ENCODE data around the gene CLTCL1.

The CLTCL1 gene

DNA sequence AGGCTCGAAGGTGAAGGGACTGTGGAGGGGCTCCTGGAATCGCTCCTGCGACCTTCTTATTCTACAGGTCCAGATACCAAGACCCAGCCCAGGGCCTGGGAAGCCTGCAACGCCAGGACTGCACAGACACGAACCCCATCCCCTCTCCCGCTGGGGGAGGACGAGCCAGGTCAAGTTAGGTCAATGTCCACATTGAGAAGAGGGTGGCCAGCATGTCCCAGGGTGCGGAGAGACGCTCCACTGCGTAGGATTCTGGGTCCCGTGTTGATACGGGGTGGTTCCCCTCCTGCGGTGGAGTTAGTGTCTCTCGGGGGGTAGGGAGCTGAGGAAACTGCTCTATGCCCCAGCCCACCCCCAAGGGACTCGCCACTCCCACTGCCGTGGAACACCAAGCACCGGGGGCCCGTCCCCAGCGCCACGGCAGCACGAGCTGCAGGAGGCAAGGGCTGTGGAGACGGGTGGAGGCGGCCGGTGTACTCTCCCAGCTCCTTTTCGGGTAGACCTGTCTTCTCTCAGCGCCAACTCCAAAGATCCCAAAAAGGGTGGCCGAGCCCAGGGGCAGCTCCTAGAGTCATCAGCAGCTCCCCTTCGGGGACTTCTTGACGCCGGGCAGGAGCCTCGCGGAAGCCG, 143.0 kb downstream of the CLTCL1 start:
- peaks cover 80% of the 10 kb centered on the region for H3K27me3 ChIP-seq (ENCODE audit: insufficient read depth, low read length)

DNA sequence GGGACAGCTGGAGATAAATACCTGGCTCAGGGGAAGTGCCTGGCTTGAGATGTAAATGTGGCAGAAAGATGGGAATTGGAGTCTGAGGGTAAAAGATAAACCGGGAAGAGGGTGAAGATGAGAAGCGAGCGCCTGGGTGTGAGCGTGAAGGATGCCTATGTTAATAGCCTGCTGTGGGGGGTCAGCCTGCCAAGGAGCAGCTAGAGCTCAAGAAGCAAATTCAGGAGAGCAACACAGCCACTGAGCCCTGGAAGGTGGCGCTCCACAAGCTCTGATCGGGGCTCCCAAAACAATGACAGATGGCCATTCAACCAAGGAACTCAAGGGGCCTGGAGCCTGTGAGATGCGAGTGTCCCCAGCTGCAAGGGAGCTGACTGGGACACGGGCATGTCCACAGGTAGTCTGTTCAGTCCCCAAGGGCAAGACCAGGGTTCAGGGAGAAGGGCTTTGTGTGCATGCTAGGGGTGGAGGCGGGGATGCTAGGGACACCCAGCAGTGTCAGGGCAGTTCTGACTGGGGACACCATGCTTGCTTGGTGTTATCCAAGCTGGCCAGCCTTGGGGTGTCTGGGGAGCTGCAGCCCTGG, 144.2 kb downstream of the CLTCL1 start:
- Histone ChIP-seq H3K9me3 (ENCODE audit: insufficient read depth, low read depth, low read length) (no peaks in the 10 kb centered on the region; the same call in 1 of the 2 replicates), H3K4me1 (ENCODE audit: insufficient read depth, low read length) (no peaks in the 10 kb centered on the region), H3K27ac (ENCODE audit: low read length) (no peak overlapping the region), H3K27me3 (ENCODE audit: insufficient read depth, low read length) (peaks cover 67% of the 10 kb centered on the region), H3K9ac (ENCODE audit: low read depth, low read length) (no peak overlapping the region), H3K4me3 (ENCODE audit: low read length) (no peak overlapping the region), H3K36me3 (ENCODE audit: insufficient read depth, low read depth, low read length) (peaks cover 4% of the 10 kb centered on the region)

More for the DNA sequence above, 143.0 kb downstream of the CLTCL1 start:
- no peaks in the 10 kb centered on the region for H3K36me3 ChIP-seq (ENCODE audit: insufficient read depth, low read depth, low read length)
- no peaks in the 10 kb centered on the region for H3K4me1 ChIP-seq (ENCODE audit: insufficient read depth, low read length)
- no peak overlapping the region for H3K27ac ChIP-seq (ENCODE audit: low read length)
- no peaks in the 10 kb centered on the region; the same call in 1 of the 2 replicates for H3K9me3 ChIP-seq (ENCODE audit: insufficient read depth, low read depth, low read length)
- peak overlapping the region; percentile 29; the same call in 1 of the 2 replicates for H3K4me3 ChIP-seq (ENCODE audit: low read length)
- H3K9ac ChIP-seq (ENCODE audit: low read depth, low read length) = no peak overlapping the region

DNA sequence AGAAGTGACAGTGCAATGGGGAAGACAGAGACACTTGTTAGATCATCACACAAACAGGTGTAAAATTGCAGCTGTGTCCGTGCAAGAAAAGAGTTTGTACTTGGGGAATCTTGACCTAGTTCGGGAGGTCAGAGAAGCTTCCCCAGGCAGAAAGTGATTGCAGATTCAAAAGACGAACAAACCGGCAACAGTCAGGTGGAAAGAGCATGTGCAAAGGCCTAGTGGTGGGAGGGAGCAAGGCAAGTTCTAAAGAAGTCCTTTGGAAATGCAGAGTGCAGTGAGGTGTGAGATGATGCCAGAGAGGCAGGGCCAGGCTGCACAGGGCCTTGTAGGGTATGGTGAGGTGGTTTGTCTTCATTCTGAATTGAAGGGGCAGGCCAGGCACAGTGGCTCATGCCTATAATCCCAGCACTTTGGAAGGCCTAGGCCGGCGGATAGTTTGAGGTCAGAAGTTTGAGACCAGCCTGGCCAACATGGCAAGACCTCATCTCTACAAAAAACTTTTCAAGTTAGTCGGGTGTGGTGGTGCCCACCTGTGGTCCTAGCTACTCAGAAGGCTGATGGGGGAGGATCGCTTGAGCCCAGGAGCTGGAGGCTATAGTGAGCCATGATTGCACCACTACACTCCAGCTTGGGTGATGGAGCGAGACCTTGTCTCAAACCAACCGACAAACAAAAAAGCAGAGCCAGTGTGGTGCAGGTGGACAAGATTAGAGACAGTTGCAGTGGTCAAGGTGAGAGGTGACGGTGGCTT, 145.1 kb downstream of the CLTCL1 start:
- Histone ChIP-seq H3K36me3 (ENCODE audit: insufficient read depth, low read depth, low read length) (peaks cover 13% of the 10 kb centered on the region), H3K27me3 (ENCODE audit: insufficient read depth, low read length) (peaks cover 58% of the 10 kb centered on the region)

DNA sequence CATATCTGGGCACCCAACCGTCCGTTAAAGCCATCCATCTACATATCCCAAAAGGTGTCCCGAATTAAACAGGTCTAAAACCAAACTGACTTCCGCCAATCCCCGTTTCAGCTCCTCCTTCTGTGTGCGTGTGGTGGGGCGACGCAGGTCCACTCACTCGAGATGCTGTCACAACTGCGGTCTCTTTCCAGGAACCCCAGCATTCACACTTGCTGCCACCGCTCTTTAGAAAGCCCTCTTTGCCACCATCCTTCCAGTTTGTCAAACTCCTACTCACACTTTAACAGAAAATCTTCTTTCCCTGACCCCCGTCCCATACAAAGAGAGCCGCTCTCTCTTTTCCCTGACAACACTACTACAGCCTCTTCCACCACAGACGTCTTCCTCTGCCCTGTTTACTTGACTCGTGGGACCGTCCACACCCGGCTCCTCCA, 147.5 kb downstream of the CLTCL1 start:
- Histone ChIP-seq H3K9ac (ENCODE audit: low read depth, low read length) (peak overlapping the region; percentile 79; the same call in 1 of the 2 replicates), H3K27me3 (ENCODE audit: insufficient read depth, low read length) (peaks cover 35% of the 10 kb centered on the region), H3K9me3 (ENCODE audit: insufficient read depth, low read depth, low read length) (no peaks in the 10 kb centered on the region), H3K4me3 (ENCODE audit: low read length) (peak overlapping the region; percentile 96), H3K36me3 (ENCODE audit: insufficient read depth, low read depth, low read length) (peaks cover 37% of the 10 kb centered on the region), H3K27ac (ENCODE audit: low read length) (no peak overlapping the region), H3K4me1 (ENCODE audit: insufficient read depth, low read length) (no peaks in the 10 kb centered on the region)

More for the DNA sequence above, 145.1 kb downstream of the CLTCL1 start:
- Histone ChIP-seq H3K27ac (ENCODE audit: low read length) (no peak overlapping the region), H3K9ac (ENCODE audit: low read depth, low read length) (no peak overlapping the region), H3K4me1 (ENCODE audit: insufficient read depth, low read length) (no peaks in the 10 kb centered on the region), H3K4me3 (ENCODE audit: low read length) (no peak overlapping the region), H3K9me3 (ENCODE audit: insufficient read depth, low read depth, low read length) (no peaks in the 10 kb centered on the region)

GRCh38 chr22:19143212-19143611, 148.3 kb downstream of the CLTCL1 start:
- Histone ChIP-seq H3K27ac (ENCODE audit: low read length) (no peak overlapping the region), H3K27me3 (ENCODE audit: insufficient read depth, low read length) (peaks cover 27% of the 10 kb centered on the region), H3K36me3 (ENCODE audit: insufficient read depth, low read depth, low read length) (peaks cover 45% of the 10 kb centered on the region), H3K4me1 (ENCODE audit: insufficient read depth, low read length) (no peaks in the 10 kb centered on the region), H3K9me3 (ENCODE audit: insufficient read depth, low read depth, low read length) (no peaks in the 10 kb centered on the region), H3K9ac (ENCODE audit: low read depth, low read length) (no peak overlapping the region), H3K4me3 (ENCODE audit: low read length) (no peak overlapping the region; the same call in 1 of the 2 replicates)

- Histone ChIP-seq H3K27me3 (ENCODE audit: insufficient read depth, low read length) (peaks cover 19% of the 10 kb centered on the region), H3K9ac (ENCODE audit: low read depth, low read length) (no peak overlapping the region), H3K4me3 (ENCODE audit: low read length) (no peak overlapping the region), H3K9me3 (ENCODE audit: insufficient read depth, low read depth, low read length) (no peaks in the 10 kb centered on the region), H3K27ac (ENCODE audit: low read length) (no peak overlapping the region), H3K36me3 (ENCODE audit: insufficient read depth, low read depth, low read length) (peaks cover 53% of the 10 kb centered on the region), H3K4me1 (ENCODE audit: insufficient read depth, low read length) (no peaks in the 10 kb centered on the region)
These were observed 149.1 kb downstream of the CLTCL1 start for GRCh38 chr22:19142394-19142793.

DNA sequence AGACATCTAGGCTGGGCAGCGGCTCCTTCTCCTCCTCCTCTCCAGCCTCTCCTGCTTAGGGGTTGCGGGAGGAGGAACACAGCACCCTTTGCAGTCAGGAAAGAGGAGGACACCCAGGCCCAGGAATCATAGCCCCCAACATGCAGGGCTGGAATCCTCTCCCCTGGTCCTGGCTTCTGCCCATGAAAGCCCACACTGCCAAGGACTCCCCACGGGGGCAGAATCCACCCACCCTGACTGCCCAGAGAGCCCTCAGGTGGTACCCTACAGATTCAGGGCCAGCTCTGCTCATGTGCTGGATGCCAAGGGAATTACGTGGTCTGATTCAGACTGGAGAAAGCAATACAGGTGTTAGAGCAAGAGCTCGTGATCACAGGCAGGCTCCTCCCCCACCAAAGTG, 151.5 kb downstream of the CLTCL1 start:
- Histone ChIP-seq H3K9ac (ENCODE audit: low read depth, low read length) (no peak overlapping the region), H3K27ac (ENCODE audit: low read length) (no peak overlapping the region), H3K36me3 (ENCODE audit: insufficient read depth, low read depth, low read length) (peaks cover 74% of the 10 kb centered on the region), H3K27me3 (ENCODE audit: insufficient read depth, low read length) (no peaks in the 10 kb centered on the region), H3K4me1 (ENCODE audit: insufficient read depth, low read length) (no peaks in the 10 kb centered on the region), H3K4me3 (ENCODE audit: low read length) (no peak overlapping the region), H3K9me3 (ENCODE audit: insufficient read depth, low read depth, low read length) (no peaks in the 10 kb centered on the region)

DNA sequence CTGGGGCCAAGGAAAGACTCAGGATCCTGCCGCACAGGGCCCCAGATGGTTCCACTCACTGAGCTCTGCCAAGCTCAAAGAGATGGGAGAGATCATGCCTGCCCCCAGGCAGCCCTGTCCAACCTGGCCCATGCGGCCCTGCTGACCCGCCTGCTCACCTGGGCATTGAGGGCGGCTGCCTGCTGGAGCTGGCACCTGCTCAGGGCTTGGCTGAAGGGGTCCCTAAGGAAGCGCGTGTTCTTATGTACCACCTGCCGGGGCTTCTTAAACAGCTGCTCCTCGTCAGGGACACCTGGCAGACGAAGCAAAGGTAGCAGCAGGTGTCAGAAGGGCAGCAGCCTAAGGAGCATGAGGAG, 152.5 kb downstream of the CLTCL1 start:
- Histone ChIP-seq H3K4me3 (ENCODE audit: low read length) (no peak overlapping the region), H3K9me3 (ENCODE audit: insufficient read depth, low read depth, low read length) (no peaks in the 10 kb centered on the region), H3K36me3 (ENCODE audit: insufficient read depth, low read depth, low read length) (peaks cover 83% of the 10 kb centered on the region), H3K27ac (ENCODE audit: low read length) (no peak overlapping the region), H3K27me3 (ENCODE audit: insufficient read depth, low read length) (no peaks in the 10 kb centered on the region), H3K9ac (ENCODE audit: low read depth, low read length) (no peak overlapping the region), H3K4me1 (ENCODE audit: insufficient read depth, low read length) (no peaks in the 10 kb centered on the region)

DNA sequence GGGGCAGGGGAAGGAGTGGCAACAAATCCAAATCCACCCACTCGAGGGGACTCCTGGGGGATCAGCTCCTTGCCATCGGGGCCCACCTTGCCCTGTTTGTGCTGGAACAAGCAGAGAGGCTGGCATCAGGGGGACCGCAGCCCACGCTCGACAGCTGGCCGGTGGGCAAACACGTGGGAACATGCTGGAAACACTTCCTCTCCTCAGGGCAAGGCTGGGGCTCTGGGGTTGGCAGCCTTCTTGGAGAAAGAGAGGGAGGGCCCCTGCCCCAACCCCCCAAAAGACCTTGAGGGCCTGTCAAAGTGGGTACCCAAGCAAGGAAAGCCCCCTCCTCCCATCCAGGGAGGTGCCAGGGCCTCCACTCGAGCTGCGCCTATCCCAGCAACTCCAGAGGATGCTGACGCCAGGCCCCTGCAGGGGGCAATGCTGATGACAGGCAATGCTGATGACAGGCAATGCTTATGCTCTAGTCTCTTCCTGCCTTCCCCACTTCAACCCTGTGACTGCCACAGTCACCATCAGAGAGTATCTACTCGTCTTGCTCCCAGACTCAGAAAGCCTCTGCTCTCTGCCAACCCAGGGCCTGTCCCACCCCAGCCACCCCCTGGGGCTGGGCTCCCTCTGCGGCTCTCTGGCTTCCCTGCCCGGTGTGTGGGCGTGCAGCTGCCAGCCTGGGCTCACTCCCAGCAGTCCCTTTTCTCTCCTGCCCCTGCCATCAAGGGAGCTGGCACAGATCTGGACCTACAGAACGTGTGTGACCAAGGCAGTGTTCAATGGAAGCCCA, 153.1 kb downstream of the CLTCL1 start:
- no peaks in the 10 kb centered on the region for H3K9me3 ChIP-seq (ENCODE audit: insufficient read depth, low read depth, low read length)
- H3K4me3 ChIP-seq (ENCODE audit: low read length) = no peak overlapping the region
- H3K27me3 ChIP-seq (ENCODE audit: insufficient read depth, low read length) = no peaks in the 10 kb centered on the region
- H3K27ac ChIP-seq (ENCODE audit: low read length) = no peak overlapping the region
- H3K4me1 ChIP-seq (ENCODE audit: insufficient read depth, low read length) = no peaks in the 10 kb centered on the region
- H3K9ac ChIP-seq (ENCODE audit: low read depth, low read length) = no peak overlapping the region
- peaks cover 89% of the 10 kb centered on the region for H3K36me3 ChIP-seq (ENCODE audit: insufficient read depth, low read depth, low read length)

- peaks cover 94% of the 10 kb centered on the region for H3K36me3 ChIP-seq (ENCODE audit: insufficient read depth, low read depth, low read length)
- H3K27ac ChIP-seq (ENCODE audit: low read length) = no peak overlapping the region
- H3K9ac ChIP-seq (ENCODE audit: low read depth, low read length) = no peak overlapping the region
These were observed 153.9 kb downstream of the CLTCL1 start for GRCh38 chr22:19137384-19138216.

GRCh38 chr22:19136915-19137314, 154.6 kb downstream of the CLTCL1 start:
- Histone ChIP-seq H3K9me3 (ENCODE audit: insufficient read depth, low read depth, low read length) (no peaks in the 10 kb centered on the region), H3K27ac (ENCODE audit: low read length) (no peak overlapping the region), H3K36me3 (ENCODE audit: insufficient read depth, low read depth, low read length) (peaks cover 89% of the 10 kb centered on the region), H3K4me1 (ENCODE audit: insufficient read depth, low read length) (no peaks in the 10 kb centered on the region), H3K9ac (ENCODE audit: low read depth, low read length) (no peak overlapping the region), H3K4me3 (ENCODE audit: low read length) (no peak overlapping the region), H3K27me3 (ENCODE audit: insufficient read depth, low read length) (no peaks in the 10 kb centered on the region)

More at GRCh38 chr22:19137384-19138216, 153.9 kb downstream of the CLTCL1 start:
- Histone ChIP-seq H3K9me3 (ENCODE audit: insufficient read depth, low read depth, low read length) (no peaks in the 10 kb centered on the region), H3K4me1 (ENCODE audit: insufficient read depth, low read length) (no peaks in the 10 kb centered on the region), H3K27me3 (ENCODE audit: insufficient read depth, low read length) (no peaks in the 10 kb centered on the region), H3K4me3 (ENCODE audit: low read length) (no peak overlapping the region)

Data from iPS-20b (cell line).